ENCODE data around the gene DTNB.
"Not testable (repeated sequence)": the region's sequence is repeated elsewhere in the genome, so short reads cannot be mapped to it uniquely, and the experiment has no call there.

Gene DTNB

DNA sequence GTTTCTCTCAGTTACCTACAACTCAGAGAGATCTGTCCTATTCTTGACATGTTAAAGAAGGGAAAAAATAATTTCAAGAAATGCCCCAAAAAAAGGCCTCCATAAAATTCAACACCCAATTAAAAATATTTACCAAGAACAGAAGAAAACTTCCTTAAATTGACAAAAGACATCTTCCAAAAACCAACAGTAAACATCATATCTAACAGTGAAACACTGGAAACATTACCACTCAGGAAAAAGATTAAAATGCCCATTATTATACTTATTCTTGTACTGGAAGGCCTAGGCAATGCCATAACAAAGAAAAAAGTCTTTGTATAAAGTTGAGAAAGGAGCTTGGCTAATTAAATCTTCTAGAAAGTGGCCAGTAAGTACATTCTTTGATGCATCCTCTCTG lies 7.2 kb downstream of the DTNB start:
- Mint-ChIP-seq H3K27ac (no peak overlapping the region), H3K9me3 (no peaks in the 10 kb centered on the region), H3K4me1 (ENCODE audit: low read depth) (peaks cover 14% of the 10 kb centered on the region), H3K36me3 (ENCODE audit: low read depth) (no peaks in the 10 kb centered on the region), H3K27me3 (ENCODE audit: low read depth) (no peaks in the 10 kb centered on the region), H3K4me3 (no peak overlapping the region)
- DNase-seq (ENCODE audit: low spot score), result no peak

DNA sequence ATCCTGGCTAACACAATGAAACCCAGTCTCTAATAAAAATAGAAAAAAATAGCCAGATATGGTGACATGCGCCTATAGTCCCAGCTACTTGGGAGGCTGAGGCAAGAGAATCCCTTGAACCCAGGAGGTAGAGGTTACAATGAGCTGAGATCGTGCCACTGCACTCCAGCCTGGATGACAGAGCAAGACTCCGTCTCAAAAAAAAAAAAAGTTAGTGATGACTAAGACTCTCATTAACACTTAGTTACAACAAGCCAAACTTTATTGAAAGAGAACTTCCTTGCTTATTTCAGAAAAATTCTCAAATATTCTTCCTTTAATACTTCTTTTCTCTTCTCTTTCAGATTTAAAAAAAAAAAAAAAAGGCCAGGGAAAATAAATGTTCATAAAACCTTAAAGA lies 7.9 kb downstream of the DTNB start:
- H3K4me1 Mint-ChIP-seq (ENCODE audit: low read depth), result peaks cover 18% of the 10 kb centered on the region
- not testable (repeated sequence) for H3K27me3 Mint-ChIP-seq (ENCODE audit: low read depth); H3K4me3 Mint-ChIP-seq; DNase-seq (ENCODE audit: low spot score); H3K36me3 Mint-ChIP-seq (ENCODE audit: low read depth); H3K27ac Mint-ChIP-seq; H3K9me3 Mint-ChIP-seq

DNA sequence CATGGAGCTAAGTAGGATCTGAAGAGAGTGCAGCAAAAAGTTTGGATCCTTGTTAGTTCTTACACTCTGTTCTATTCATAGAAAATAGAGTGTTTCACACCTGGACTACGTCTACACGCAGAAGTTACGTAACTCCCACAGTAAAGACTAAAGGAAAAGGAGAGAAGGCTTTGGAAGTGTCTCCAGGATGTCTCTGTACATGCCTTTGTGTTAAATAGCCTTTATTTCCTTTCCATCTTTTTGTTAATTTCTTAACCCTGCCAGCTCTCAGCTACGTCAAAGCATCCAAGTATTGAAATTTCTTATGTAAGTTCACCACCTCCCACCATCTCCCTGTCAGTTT lies 8.4 kb downstream of the DTNB start:
- H3K27me3 Mint-ChIP-seq (ENCODE audit: low read depth), result no peaks in the 10 kb centered on the region
- DNase-seq (ENCODE audit: low spot score), result no peak
- H3K27ac Mint-ChIP-seq, result no peak overlapping the region
- H3K4me3 Mint-ChIP-seq, result no peak overlapping the region
- H3K4me1 Mint-ChIP-seq (ENCODE audit: low read depth), result peaks cover 19% of the 10 kb centered on the region
- no peaks in the 10 kb centered on the region for H3K36me3 Mint-ChIP-seq (ENCODE audit: low read depth)
- H3K9me3 Mint-ChIP-seq, result no peaks in the 10 kb centered on the region

DNA sequence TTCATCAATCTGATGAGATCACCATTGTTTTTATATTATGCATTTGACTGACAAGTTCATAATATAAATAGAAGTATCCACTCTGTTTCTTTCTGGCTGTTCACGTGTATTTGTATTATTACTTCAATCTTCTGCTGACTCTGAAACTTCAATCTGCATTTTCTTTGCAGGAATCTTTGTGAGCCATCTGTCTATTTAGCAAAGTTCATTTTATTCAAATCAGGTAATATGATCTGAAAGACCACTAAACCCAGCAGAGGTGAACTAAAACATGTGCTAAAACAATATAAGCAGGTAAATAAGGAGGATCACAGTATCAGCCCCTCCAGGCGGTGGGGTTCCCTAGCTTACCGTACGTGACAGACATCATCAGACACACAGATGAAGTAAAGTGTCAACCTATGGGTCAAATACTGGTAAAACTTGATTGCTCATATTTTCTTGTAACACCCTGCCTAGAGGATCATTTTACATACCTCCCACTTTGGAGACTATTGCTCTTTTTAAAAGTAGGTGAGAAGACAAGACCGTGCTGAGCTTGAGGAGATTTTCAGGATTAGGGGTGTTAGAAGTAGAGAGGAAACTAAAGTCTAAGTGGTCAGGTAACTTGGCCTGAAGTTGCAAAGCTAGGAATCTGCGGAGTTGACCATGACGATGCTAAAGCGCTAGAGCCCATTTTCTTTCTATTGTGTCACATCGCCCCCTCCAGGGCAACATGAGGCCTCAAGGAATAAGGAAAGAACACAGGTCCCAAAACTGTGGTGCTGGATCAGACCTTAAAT lies 9.0 kb downstream of the DTNB start:
- peak; percentile 20 for DNase-seq (ENCODE audit: low spot score)
- no peaks in the 10 kb centered on the region for H3K9me3 Mint-ChIP-seq
- H3K27me3 Mint-ChIP-seq (ENCODE audit: low read depth), result no peaks in the 10 kb centered on the region
- peaks cover 23% of the 10 kb centered on the region for H3K4me1 Mint-ChIP-seq (ENCODE audit: low read depth)
- no peak overlapping the region for H3K27ac Mint-ChIP-seq
- no peaks in the 10 kb centered on the region for H3K36me3 Mint-ChIP-seq (ENCODE audit: low read depth)
- H3K4me3 Mint-ChIP-seq, result no peak overlapping the region

DNA sequence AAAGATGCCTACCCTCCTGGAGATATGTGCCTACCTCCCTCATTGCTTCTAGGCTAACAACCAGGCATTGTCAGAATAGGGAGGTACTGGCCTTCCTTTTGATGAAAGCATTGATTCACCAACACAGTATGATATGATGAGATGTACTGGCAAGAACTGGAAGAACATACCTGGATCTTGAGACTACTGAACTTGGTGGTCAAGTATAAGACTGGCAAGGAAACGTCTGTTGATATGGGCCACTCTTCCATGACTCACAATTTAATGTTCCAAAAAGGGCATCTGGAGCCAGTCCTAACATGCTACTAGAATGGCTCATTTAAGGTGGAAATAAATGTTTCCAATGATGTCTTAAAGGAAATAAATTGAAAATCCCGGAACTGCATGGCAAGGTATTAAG lies 18.1 kb downstream of the DTNB start:
- Mint-ChIP-seq H3K9me3 (no peaks in the 10 kb centered on the region), H3K27me3 (ENCODE audit: low read depth) (no peaks in the 10 kb centered on the region), H3K27ac (no peak overlapping the region)

DNA sequence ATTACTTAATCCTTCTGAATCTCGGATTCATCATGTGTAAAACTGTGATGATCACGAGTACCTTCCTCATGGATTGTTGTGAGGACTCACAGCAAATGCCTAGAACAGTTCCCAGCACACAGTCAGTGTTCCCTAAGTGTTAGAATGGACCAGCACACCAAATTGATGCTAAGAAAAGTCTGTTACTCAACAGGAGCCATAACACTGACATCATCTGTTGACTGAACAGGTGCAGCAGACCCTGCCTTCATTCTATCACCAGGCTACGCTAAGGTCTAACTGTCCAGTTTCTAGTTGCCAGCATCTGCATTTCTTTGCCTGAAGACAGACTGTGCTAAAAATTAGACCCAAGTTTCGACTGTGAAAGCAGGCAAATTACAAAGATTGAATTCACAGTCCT lies 18.6 kb downstream of the DTNB start:
- no peak overlapping the region for H3K27ac Mint-ChIP-seq
- peaks cover 5% of the 10 kb centered on the region for H3K36me3 Mint-ChIP-seq (ENCODE audit: low read depth)
- no peaks in the 10 kb centered on the region for H3K27me3 Mint-ChIP-seq (ENCODE audit: low read depth)
- H3K4me3 Mint-ChIP-seq, result no peak overlapping the region
- no peaks in the 10 kb centered on the region for H3K9me3 Mint-ChIP-seq
- H3K4me1 Mint-ChIP-seq (ENCODE audit: low read depth), result peaks cover 22% of the 10 kb centered on the region
- no peak for DNase-seq (ENCODE audit: low spot score)

More for the DNA sequence above, 18.1 kb downstream of the DTNB start:
- DNase-seq (ENCODE audit: low spot score), result no peak
- Mint-ChIP-seq H3K4me1 (ENCODE audit: low read depth) (peaks cover 26% of the 10 kb centered on the region), H3K36me3 (ENCODE audit: low read depth) (peaks cover 1% of the 10 kb centered on the region), H3K4me3 (no peak overlapping the region)

DNA sequence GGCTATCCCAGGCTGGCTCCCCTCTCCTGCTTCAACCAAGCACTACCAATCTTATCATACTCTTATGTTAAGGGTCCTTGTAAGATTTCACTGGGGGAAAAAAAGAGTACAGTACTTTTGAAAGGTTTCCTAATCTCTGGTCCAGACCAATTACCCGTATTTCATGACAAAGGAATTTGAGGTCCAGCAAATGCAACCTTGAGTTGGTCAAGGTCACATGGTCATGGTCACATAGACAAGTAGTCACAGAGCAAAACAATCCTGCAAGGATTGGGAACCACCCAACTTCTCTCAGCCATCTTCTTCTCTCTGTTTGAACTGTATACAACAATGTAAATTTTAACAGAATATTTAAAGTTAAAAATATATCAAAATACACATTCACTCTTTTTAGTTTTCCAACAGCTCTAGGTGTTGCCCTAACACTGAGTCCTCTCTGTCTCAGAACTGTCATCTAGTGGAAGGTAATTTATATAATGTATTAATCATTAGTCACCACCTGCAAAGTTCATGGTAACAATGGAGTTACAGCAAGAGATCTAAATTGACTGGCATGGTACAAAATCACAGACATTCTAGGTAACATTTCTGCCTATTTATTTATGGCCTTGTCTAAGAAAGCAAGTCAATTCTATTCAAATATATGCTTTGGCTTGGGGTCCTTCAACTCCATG lies 21.5 kb downstream of the DTNB start:
- Mint-ChIP-seq H3K27me3 (ENCODE audit: low read depth) (no peaks in the 10 kb centered on the region), H3K4me3 (no peak overlapping the region), H3K4me1 (ENCODE audit: low read depth) (peaks cover 8% of the 10 kb centered on the region), H3K9me3 (no peaks in the 10 kb centered on the region), H3K36me3 (ENCODE audit: low read depth) (peaks cover 6% of the 10 kb centered on the region), H3K27ac (no peak overlapping the region)
- DNase-seq (ENCODE audit: low spot score), result no peak

DNA sequence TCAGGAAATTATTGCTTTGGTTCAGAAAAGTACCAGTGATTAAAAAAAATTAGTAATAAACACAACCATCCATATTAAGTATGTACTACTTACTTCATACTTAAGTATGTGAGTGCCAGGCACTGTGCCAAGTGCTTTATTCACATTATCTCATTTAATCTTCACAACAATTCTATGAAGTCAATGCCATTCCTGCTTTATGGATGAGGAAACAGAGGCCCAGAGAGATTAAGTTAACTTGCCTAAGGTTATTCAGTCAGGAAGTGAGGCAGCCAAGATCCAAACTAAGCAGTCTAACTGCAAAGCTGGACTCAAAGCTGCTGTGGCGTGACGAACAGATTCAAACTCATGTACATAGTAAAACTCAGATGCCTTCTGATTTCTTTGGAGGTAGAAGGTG lies 22.3 kb downstream of the DTNB start:
- H3K4me1 Mint-ChIP-seq (ENCODE audit: low read depth), result peaks cover 3% of the 10 kb centered on the region
- no peaks in the 10 kb centered on the region for H3K27me3 Mint-ChIP-seq (ENCODE audit: low read depth)
- H3K27ac Mint-ChIP-seq, result no peak overlapping the region
- no peak for DNase-seq (ENCODE audit: low spot score)
- no peaks in the 10 kb centered on the region for H3K9me3 Mint-ChIP-seq
- H3K4me3 Mint-ChIP-seq, result no peak overlapping the region
- H3K36me3 Mint-ChIP-seq (ENCODE audit: low read depth), result peaks cover 6% of the 10 kb centered on the region

DNA sequence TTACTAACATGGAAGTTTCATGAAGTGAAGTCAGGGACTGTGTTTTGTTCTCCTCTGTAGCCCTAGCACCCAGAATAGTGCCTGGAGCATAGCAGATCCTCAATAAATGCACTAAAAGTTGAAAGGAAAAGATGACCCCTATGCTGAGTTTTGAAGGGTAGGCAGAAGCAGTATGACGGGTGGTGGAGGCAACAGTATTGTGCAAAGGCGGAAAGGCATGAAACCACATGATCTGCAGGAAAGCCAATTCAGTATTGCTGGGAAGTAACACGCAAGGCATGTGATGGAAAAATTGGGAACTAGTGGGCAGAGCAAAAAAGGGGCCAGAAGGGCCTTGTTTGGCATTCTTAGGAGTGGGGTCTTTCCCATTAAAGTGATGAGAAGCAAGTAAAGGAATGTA lies 23.1 kb downstream of the DTNB start:
- peaks cover 6% of the 10 kb centered on the region for H3K36me3 Mint-ChIP-seq (ENCODE audit: low read depth)
- H3K4me1 Mint-ChIP-seq (ENCODE audit: low read depth), result no peaks in the 10 kb centered on the region
- no peak for DNase-seq (ENCODE audit: low spot score)
- H3K9me3 Mint-ChIP-seq, result no peaks in the 10 kb centered on the region
- no peak overlapping the region for H3K27ac Mint-ChIP-seq
- H3K27me3 Mint-ChIP-seq (ENCODE audit: low read depth), result no peaks in the 10 kb centered on the region
- no peak overlapping the region for H3K4me3 Mint-ChIP-seq

DNA sequence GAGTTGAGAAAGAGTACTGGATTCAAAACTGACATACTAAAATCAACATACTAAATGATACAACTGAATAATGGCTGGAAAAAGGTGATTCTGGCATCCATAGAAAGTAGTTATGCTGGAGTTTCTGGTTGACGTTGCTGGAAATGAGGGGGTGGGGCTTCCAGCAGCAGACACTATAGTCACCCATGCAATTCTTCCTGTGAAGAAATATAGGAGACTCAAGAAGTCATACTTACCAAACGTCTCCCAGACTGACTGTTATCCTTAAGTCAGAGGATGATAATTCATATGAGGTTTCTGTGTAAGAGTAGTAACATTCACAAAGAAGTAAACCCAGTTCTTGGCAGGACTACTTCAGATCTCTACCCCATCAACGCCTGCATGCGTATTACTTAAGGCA lies 23.6 kb downstream of the DTNB start:
- H3K4me3 Mint-ChIP-seq, result no peak overlapping the region
- H3K4me1 Mint-ChIP-seq (ENCODE audit: low read depth), result no peaks in the 10 kb centered on the region
- no peak overlapping the region for H3K27ac Mint-ChIP-seq
- H3K36me3 Mint-ChIP-seq (ENCODE audit: low read depth), result peaks cover 6% of the 10 kb centered on the region
- no peak for DNase-seq (ENCODE audit: low spot score)
- H3K27me3 Mint-ChIP-seq (ENCODE audit: low read depth), result no peaks in the 10 kb centered on the region
- H3K9me3 Mint-ChIP-seq, result no peaks in the 10 kb centered on the region

DNA sequence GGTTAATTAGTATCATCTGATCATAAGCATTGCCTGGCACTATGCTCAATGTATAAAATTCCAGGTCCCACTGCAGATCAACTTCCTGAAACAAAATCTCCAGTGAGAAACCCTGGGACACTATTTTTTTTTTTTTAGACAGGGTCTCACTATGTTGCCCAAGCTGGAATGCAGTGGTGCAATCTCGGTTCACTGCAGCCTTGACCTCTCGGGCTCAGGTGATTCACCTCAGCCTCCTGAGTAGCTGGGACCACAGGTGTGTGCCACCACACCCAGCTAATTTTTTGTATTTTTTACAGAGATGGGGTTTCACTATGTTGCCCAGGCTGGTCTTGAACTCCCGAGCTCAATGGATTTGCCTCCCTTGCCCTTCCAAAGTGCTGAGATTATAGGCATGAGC lies 31.1 kb downstream of the DTNB start:
- H3K9me3 Mint-ChIP-seq, result no peaks in the 10 kb centered on the region
- no peak overlapping the region for H3K4me3 Mint-ChIP-seq

DNA sequence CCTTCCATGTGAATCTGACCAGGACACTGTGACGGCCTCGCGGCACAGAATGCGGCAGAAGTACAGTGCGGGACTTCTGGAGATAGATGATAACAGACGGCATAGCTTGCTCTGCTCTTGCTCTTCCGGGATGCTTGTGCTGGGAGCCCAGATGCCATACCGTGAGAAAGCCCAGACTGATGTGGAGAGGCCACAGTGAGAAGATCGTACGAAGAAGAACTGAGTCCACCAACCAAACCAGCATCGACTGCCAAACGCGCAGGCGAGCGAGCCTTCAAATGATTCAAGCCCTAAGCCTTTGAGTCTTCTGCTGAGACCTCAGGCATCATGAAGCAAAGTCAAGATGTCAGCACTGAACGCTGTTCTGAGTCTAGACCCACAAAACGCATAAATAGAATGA lies 33.7 kb downstream of the DTNB start:
- no peak for DNase-seq (ENCODE audit: low spot score)
- Mint-ChIP-seq H3K4me3 (no peak overlapping the region), H3K9me3 (no peaks in the 10 kb centered on the region), H3K27me3 (ENCODE audit: low read depth) (no peaks in the 10 kb centered on the region), H3K27ac (no peak overlapping the region), H3K4me1 (ENCODE audit: low read depth) (peaks cover 2% of the 10 kb centered on the region), H3K36me3 (ENCODE audit: low read depth) (peaks cover 18% of the 10 kb centered on the region)

More for the DNA sequence above, 31.1 kb downstream of the DTNB start:
- H3K27me3 Mint-ChIP-seq (ENCODE audit: low read depth), result no peaks in the 10 kb centered on the region
- H3K27ac Mint-ChIP-seq, result no peak overlapping the region
- no peak for DNase-seq (ENCODE audit: low spot score)
- H3K36me3 Mint-ChIP-seq (ENCODE audit: low read depth), result peaks cover 14% of the 10 kb centered on the region
- peaks cover 2% of the 10 kb centered on the region for H3K4me1 Mint-ChIP-seq (ENCODE audit: low read depth)

DNA sequence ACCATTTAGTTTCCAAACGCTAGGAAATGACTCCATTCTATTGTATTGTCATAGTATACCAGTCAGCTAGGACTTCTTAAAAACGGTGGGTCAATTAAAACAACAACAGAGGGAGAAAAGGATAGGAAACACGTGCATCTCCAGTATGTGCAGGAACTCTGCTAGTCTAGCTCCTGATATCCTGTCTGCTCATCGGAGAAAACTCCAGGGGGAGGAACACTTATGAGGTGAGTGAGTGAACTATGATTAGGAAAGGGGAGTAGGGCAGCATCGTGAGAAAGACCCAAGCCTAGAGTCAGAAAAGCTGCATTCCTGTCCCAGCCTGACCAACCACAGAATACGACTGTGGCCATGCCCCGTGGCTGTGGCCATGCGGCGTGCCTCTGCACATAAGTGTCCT lies 34.2 kb downstream of the DTNB start:
- H3K4me3 Mint-ChIP-seq, result no peak overlapping the region
- peaks cover 2% of the 10 kb centered on the region for H3K4me1 Mint-ChIP-seq (ENCODE audit: low read depth)
- H3K27me3 Mint-ChIP-seq (ENCODE audit: low read depth), result no peaks in the 10 kb centered on the region
- DNase-seq (ENCODE audit: low spot score), result no peak
- no peaks in the 10 kb centered on the region for H3K9me3 Mint-ChIP-seq
- peaks cover 14% of the 10 kb centered on the region for H3K36me3 Mint-ChIP-seq (ENCODE audit: low read depth)
- H3K27ac Mint-ChIP-seq, result no peak overlapping the region

DNA sequence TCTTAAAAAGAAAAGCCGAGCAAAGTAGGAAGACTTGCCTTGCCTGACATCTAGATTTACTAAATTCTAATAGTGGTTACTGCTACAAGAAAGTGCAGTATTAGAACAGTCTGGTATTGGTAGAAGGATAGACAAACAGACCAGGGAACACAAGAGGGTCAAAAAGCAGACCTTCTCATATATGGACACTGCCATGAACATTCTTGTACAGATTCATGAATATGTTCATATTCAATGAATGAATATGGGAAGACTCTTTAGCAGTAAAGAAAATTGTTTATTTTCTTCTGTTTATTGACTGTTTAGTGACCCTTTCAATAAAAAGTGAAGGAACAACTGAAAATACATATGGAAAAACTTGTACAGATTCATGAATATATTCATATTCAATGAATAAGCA lies 37.6 kb downstream of the DTNB start:
- Mint-ChIP-seq H3K27me3 (ENCODE audit: low read depth) (no peaks in the 10 kb centered on the region), H3K36me3 (ENCODE audit: low read depth) (peaks cover 17% of the 10 kb centered on the region), H3K9me3 (no peaks in the 10 kb centered on the region), H3K4me1 (ENCODE audit: low read depth) (no peaks in the 10 kb centered on the region), H3K27ac (no peak overlapping the region), H3K4me3 (no peak overlapping the region)
- DNase-seq (ENCODE audit: low spot score), result no peak

DNA sequence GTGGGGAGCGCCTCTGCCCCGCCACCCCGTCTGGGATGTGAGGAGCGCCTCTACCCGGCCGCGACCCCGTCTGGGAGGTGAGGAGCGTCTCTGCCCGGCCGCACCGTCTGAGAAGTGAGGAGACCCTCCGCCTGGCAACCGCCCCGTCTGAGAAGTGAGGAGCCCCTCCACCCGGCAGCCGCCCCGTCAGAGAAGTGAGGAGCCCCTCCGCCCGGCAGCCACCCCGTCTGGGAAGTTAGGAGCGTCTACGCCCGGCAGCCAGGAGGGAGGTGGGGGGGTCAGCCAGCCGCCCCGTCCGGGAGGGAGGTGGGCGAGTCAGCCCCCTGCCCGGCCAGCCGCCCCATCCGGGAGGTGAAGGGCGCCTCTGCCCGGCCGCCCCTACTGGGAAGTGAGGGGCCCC lies 39.6 kb downstream of the DTNB start:
- DNase-seq (ENCODE audit: low spot score); H3K27me3 Mint-ChIP-seq (ENCODE audit: low read depth); H3K4me1 Mint-ChIP-seq (ENCODE audit: low read depth); H3K9me3 Mint-ChIP-seq; H3K4me3 Mint-ChIP-seq; H3K27ac Mint-ChIP-seq: not testable (repeated sequence)
- H3K36me3 Mint-ChIP-seq (ENCODE audit: low read depth), result peaks cover 17% of the 10 kb centered on the region
